ENCODE measurements around the gene PTF1A.

The PTF1A gene

DNA sequence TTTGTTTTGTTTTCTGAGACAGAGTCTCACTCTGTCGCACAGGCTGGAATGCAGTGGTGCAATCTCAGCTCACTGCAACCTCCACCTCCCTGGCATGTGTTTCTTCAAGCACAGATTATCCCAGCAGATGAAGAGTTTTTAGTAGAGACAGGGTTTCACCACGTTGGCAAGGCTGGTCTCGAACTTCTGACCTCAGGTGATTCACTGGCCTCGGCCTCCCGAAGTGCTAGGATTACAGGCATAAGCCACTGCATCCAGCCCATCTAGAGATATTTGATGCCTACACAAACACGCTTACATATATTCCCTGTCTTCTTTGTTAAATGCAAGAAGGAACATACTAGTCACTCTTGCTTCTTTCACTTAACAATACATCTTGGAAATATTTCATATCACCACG is 5.9 kb upstream of the PTF1A start:
- Histone ChIP-seq H3K4me3 (ENCODE audit: low read depth, low read length) (no peak overlapping the region), H3K9ac (no peak overlapping the region), H2AFZ (no peak overlapping the region), H3K4me2 (ENCODE audit: low read length) (no peak overlapping the region), H3K9me3 (ENCODE audit: control insufficient read depth, low read length) (no peaks in the 10 kb centered on the region), H3K4me1 (no peaks in the 10 kb centered on the region), H3K36me3 (ENCODE audit: control insufficient read depth, insufficient read depth, low read length) (no peaks in the 10 kb centered on the region), H3K27ac (no peak overlapping the region), H3K27me3 (ENCODE audit: control insufficient read depth, insufficient read depth, low read length) (no peaks in the 10 kb centered on the region), H3K79me2 (no peaks in the 10 kb centered on the region)
- TF ChIP-seq CTCF (IDR thresholded peaks at IDR 0.05): no peak

DNA sequence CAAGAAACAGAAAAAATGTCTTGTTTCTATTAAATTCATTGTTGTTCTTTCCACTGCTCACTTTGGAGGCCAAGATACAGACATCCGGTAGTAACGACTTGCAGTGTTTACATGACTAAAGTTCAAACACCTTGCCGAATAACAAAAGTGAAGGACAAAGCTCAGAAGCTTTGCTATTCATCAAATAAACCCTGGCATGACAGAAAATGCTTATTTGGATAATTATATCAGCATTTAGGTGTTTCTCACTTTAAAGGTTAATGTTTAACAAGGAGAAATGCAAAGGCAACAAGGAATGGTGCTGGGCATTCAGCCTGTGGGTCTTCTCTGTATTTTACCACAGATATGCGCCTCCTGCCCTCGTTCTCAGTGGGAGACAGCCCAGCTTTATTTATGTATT is 5.4 kb upstream of the PTF1A start:
- no peak overlapping the region for H3K4me2 ChIP-seq (ENCODE audit: low read length)
- no peaks in the 10 kb centered on the region for H3K9me3 ChIP-seq (ENCODE audit: control insufficient read depth, low read length)
- no peaks in the 10 kb centered on the region for H3K4me1 ChIP-seq
- no peak overlapping the region for H3K9ac ChIP-seq
- H2AFZ ChIP-seq: no peak overlapping the region
- no peaks in the 10 kb centered on the region for H3K27me3 ChIP-seq (ENCODE audit: control insufficient read depth, insufficient read depth, low read length)
- TF ChIP-seq CTCF (IDR thresholded peaks at IDR 0.05): no peak
- no peak overlapping the region for H3K27ac ChIP-seq
- H3K36me3 ChIP-seq (ENCODE audit: control insufficient read depth, insufficient read depth, low read length): no peaks in the 10 kb centered on the region
- no peak overlapping the region for H3K4me3 ChIP-seq (ENCODE audit: low read depth, low read length)
- no peaks in the 10 kb centered on the region for H3K79me2 ChIP-seq

DNA sequence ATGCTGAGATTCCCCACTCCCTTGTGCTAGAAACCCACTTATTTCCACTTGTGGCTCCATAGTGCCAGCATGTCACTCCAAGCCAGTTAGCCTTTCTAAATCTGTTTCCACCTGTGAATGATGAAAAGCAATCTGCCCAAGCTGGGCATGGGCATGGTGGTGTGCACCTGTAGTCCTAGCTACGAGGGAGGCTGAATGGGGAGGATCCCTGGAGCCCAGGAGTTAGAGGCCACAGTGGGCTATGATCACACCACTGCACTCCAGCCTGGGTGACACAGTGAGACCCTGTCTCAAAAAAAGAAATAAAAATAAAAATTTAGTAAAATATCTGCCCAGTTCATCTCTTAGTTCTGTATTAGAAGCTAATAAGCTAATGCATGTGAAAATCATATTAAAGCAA is 5.0 kb upstream of the PTF1A start:
- Histone ChIP-seq H3K4me3 (ENCODE audit: low read depth, low read length) (no peak overlapping the region), H3K4me2 (ENCODE audit: low read length) (no peak overlapping the region), H3K27me3 (ENCODE audit: control insufficient read depth, insufficient read depth, low read length) (no peaks in the 10 kb centered on the region), H3K4me1 (no peaks in the 10 kb centered on the region), H3K27ac (no peak overlapping the region), H3K9ac (no peak overlapping the region), H3K79me2 (no peaks in the 10 kb centered on the region), H3K36me3 (ENCODE audit: control insufficient read depth, insufficient read depth, low read length) (no peaks in the 10 kb centered on the region), H3K9me3 (ENCODE audit: control insufficient read depth, low read length) (no peaks in the 10 kb centered on the region), H2AFZ (no peak overlapping the region)
- TF ChIP-seq CTCF (IDR thresholded peaks at IDR 0.05): no peak

DNA sequence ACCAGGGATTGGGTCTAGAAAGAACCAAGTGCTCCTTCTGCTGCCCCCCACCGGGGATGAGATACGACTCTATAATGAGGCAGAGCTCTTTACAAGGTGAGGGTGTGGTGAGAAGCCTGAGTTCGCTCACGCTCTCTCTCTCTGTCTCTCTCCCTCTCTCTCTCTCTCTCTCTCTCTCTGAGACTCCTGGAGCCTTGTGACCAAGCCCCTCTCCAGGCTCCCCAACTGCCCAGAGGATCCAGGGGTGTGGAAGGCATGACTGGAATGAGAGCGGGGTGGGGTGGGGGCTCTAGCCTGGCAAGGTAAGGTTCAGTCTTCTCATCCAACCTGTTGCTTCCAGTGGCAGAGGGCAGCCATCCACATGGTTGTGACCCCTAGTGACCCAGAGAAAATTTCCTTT is 3.1 kb upstream of the PTF1A start:
- no peaks in the 10 kb centered on the region for H3K79me2 ChIP-seq
- H3K9ac ChIP-seq: no peak overlapping the region
- no peak overlapping the region for H3K4me3 ChIP-seq (ENCODE audit: low read depth, low read length)
- H3K4me1 ChIP-seq: no peaks in the 10 kb centered on the region
- H3K9me3 ChIP-seq (ENCODE audit: control insufficient read depth, low read length): no peaks in the 10 kb centered on the region
- no peak for TF ChIP-seq CTCF (IDR thresholded peaks at IDR 0.05)
- H3K4me2 ChIP-seq (ENCODE audit: low read length): no peak overlapping the region
- H3K27me3 ChIP-seq (ENCODE audit: control insufficient read depth, insufficient read depth, low read length): peaks cover 3% of the 10 kb centered on the region
- no peak overlapping the region for H2AFZ ChIP-seq
- H3K36me3 ChIP-seq (ENCODE audit: control insufficient read depth, insufficient read depth, low read length): no peaks in the 10 kb centered on the region
- no peak overlapping the region for H3K27ac ChIP-seq

DNA sequence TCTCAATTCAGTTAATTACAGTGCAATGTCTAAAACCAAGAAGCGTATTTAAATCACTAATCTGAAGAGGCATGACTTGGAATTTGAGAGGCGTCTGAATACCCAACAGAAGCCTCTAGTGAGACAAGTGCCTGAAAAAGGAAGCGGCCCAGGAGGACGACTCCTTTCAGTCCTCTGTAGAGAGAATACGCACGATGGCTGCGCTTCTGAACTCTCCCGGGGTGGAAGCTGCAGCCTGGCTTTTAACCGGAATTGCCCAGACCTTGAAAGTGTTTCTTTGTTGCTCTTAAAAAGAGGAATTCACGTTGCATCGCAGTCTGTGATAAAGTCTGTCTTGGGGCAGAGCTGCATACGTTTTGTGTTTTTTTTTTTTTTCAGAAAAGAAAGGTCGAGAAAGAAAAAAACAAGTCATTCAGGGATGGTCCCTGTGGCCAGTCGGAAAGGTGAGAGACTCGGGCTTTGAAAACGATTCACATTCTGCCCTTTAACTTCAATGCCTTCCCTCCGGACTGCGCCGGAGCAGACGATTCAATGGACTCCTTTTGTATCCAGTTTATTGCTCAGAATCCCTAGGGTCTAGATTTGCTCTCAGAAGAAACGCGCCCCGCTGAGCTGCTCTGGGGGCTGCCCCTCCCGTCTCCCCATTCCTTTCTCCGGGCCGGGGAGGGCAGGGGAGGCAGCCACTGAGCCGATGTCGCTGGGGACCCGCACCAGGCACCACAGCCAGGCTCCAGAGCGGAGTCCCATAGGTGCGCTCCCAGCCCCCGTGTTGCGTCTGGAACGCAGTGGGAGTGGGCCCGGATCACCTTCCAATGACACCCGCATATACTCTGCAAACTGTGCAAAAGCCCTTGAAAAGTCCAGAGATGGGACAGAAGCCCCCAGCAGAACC is 994 bp upstream of the PTF1A start:
- no peaks in the 10 kb centered on the region for H3K4me1 ChIP-seq
- H3K4me2 ChIP-seq (ENCODE audit: low read length): no peak overlapping the region
- no peak overlapping the region for H3K9ac ChIP-seq
- no peaks in the 10 kb centered on the region for H3K79me2 ChIP-seq
- H3K27ac ChIP-seq: no peak overlapping the region
- no peak overlapping the region for H2AFZ ChIP-seq
- no peak overlapping the region for H3K4me3 ChIP-seq (ENCODE audit: low read depth, low read length)
- no peaks in the 10 kb centered on the region for H3K9me3 ChIP-seq (ENCODE audit: control insufficient read depth, low read length)
- peaks cover 15% of the 10 kb centered on the region for H3K27me3 ChIP-seq (ENCODE audit: control insufficient read depth, insufficient read depth, low read length)
- H3K36me3 ChIP-seq (ENCODE audit: control insufficient read depth, insufficient read depth, low read length): no peaks in the 10 kb centered on the region
- TF ChIP-seq CTCF (IDR thresholded peaks at IDR 0.05): no peak

Measured in parathyroid adenoma (tissue), 2 donors.